H1 (cell line): ENCODE results near the gene GEMIN7. TPM values are rescaled to one million over a fixed set of nuclear protein-coding genes. Genes with fewer than 3 reads are reported as not detected.

Source experiments
- polyA plus RNA-seq, 7 experiments: library from polyadenylated mRNA; depleted of rRNA in 3 of 7; stranded (reverse) in 5 of 7; unstranded in 2 of 7; fragments of >200 nt in 5 of 7; fragments of 200-250 nt in 2 of 7; gene quantifications; 1 replicate in 5 of 7; 2 replicates in 1 of 7; 4 replicates in 1 of 7; pipeline versions ENCODE4 v1.2.1 to v1.2.3, GENCODE V29; 2011 to 2013; ENCODE audit warnings: missing spikeins in 2 of 7, mixed read lengths in 2 of 7
- total RNA-seq: library from RNA; stranded (reverse); fragmentation: NEBNext Ultra II Directional; extraction: Animal tissue kit (Norgen Biotek cat#: 25700); gene quantifications from 2 replicates; pipeline ENCODE4 v1.2.1, GENCODE V29; 2021
- TF ChIP-seq, protein P1 (sequence below), 3 experiments: IDR thresholded peaks; 1 replicate in 2 of 3; 2 replicates in 1 of 3; pipeline versions ENCODE4 v1.5.1 to v1.6.1; 2011; ENCODE audit warnings: low read length in 3 of 3, mild to moderate bottlenecking in 3 of 3, inconsistent platforms in 2 of 3, low read depth in 1 of 3, moderate library complexity in 1 of 3; ENCODE audit not compliant: insufficient read depth in 1 of 3; ENCODE audit errors: control extremely low read depth in 1 of 3

Gene GEMIN7
- total and polyA plus RNA-seq, 2 of the 8 experiments (the other 6 are each of a cell fraction or from before 2014, with no cell fraction given) = 48.0 to 91.6 TPM

DNA sequence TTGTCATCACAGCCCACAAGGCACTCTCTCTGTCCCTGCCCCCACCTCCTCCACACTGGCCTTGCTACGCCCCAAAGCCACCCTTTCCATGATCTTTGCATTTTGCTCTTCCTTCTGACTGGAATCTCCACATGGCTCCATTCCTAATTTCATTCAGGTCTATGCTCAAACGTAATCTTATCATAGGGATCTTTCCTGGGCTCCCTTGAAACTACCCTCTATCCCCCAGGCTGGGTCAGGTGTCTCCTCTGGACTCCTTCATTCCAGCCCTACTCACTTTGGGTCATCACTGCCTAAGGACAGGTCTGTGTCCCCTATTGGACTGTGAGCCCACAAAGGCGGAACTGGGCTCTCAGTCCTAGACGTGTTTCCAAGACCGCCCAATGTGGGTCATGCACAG lies 3.1 kb downstream of the GEMIN7 start (continued):
- TF ChIP-seq, protein P1, sequence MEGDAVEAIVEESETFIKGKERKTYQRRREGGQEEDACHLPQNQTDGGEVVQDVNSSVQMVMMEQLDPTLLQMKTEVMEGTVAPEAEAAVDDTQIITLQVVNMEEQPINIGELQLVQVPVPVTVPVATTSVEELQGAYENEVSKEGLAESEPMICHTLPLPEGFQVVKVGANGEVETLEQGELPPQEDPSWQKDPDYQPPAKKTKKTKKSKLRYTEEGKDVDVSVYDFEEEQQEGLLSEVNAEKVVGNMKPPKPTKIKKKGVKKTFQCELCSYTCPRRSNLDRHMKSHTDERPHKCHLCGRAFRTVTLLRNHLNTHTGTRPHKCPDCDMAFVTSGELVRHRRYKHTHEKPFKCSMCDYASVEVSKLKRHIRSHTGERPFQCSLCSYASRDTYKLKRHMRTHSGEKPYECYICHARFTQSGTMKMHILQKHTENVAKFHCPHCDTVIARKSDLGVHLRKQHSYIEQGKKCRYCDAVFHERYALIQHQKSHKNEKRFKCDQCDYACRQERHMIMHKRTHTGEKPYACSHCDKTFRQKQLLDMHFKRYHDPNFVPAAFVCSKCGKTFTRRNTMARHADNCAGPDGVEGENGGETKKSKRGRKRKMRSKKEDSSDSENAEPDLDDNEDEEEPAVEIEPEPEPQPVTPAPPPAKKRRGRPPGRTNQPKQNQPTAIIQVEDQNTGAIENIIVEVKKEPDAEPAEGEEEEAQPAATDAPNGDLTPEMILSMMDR (IDR thresholded peaks at IDR 0.05; ENCODE audit: control extremely low read depth in 1 of 3, insufficient read depth in 1 of 3, low read depth in 1 of 3, low read length in 3 of 3) = no peak
